B cell (primary cell): Measurements from ENCODE around the gene C2CD4C.

Experiments
- CTCF ChIP-seq: fragments of 200-600 bp; IDR thresholded peaks from one replicate; pipeline ENCODE4 v1.8.0; 2022; ENCODE audit warnings: antibody characterized with exemption, mild to moderate bottlenecking
- EZH2 ChIP-seq: IDR thresholded peaks from 2 replicates; pipeline ENCODE4 v1.6.1; 2012; ENCODE audit warnings: borderline replicate concordance, low read depth, mild to moderate bottlenecking, moderate library complexity, low read length; ENCODE audit not compliant: insufficient read depth, poor library complexity, severe bottlenecking

GRCh38 chr19:376111-376470, 32.9 kb downstream of the C2CD4C start:
- TF ChIP-seq CTCF (no peak), EZH2 (no peak)
